Panc1 (cell line): ENCODE results near the gene S1PR2. TPM values are rescaled to one million over a fixed set of nuclear protein-coding genes. Genes with fewer than 3 reads are reported as not detected.
A peak's percentile ranks its signal among the peaks of the same experiment; 100 is the strongest.

ENCODE experiments used
- ATAC-seq: fragments of 200-7000 bp; cut with Tn5 transposase; 2 replicates; pipeline ENCODE4 v1.9.1; 2020; ENCODE audit warnings: mild to moderate bottlenecking, moderate library complexity
- BruUV-seq: library from RNA; stranded (reverse); fragments of 400-500 nt; replicated peaks from 2 replicates; lab custom pipeline; 2021; lab: Mats Ljungman, UMichigan
- CTCF ChIA-PET: fragments of 300-600 bp; sonication (Branson Sonifier 250); formaldehyde crosslinking; loops from one replicate; lab custom pipeline; 2022; ENCODE audit warnings: antibody characterized with exemption; lab: Charles Lee
- POLR2A ChIA-PET: fragments of 300-600 bp; sonication (Branson Sonifier 250); formaldehyde crosslinking; loops from one replicate; lab custom pipeline; 2022; ENCODE audit warnings: antibody characterized with exemption; lab: Charles Lee
- DNase-seq: peaks from one replicate; pipeline ENCODE4 v3.0.0-alpha.2; 2010; ENCODE audit warnings: low read depth, low spot score
- H3K27ac ChIP-seq: 2 replicates; pipeline ENCODE4 v1.5.1; 2011; ENCODE audit warnings: mild to moderate bottlenecking, low read length, inconsistent platforms
- H3K27me3 ChIP-seq: fragments of 200-500 bp; sonication (Bioruptor generic); 2 replicates; pipeline ENCODE4 v1.6.0; 2014; ENCODE audit warnings: low read length, inconsistent platforms; ENCODE audit not compliant: control insufficient read depth, insufficient read depth
- H3K36me3 ChIP-seq: fragments of 200-500 bp; sonication (Bioruptor generic); 2 replicates; pipeline ENCODE4 v1.5.1; 2014; ENCODE audit warnings: inconsistent platforms, mild to moderate bottlenecking, low read length, moderate library complexity; ENCODE audit not compliant: control insufficient read depth, insufficient read depth
- H3K4me1 ChIP-seq: 2 replicates; pipeline ENCODE4 v1.5.1; 2011; ENCODE audit warnings: inconsistent platforms, mild to moderate bottlenecking, low read length, moderate library complexity; ENCODE audit not compliant: control insufficient read depth, insufficient read depth
- H3K4me3 ChIP-seq, 2 experiments: 2 replicates each; pipeline ENCODE4 v1.5.1; 2011 to 2012; ENCODE audit warnings: low read depth in 2 of 2, low read length in 2 of 2, mild to moderate bottlenecking in 2 of 2, inconsistent platforms in 1 of 2, moderate library complexity in 1 of 2
- H3K9me3 ChIP-seq: fragments of 200-500 bp; sonication (Bioruptor generic); 2 replicates; pipeline ENCODE4 v1.5.1; 2014; ENCODE audit warnings: low read depth, mild to moderate bottlenecking, inconsistent platforms, low read length, moderate library complexity; ENCODE audit not compliant: control insufficient read depth, insufficient read depth
- CTCF ChIP-seq: fragments of 450-650 bp; IDR thresholded peaks from 2 replicates; pipeline ENCODE4 v1.5.1; 2017; ENCODE audit warnings: mild to moderate bottlenecking
- POLR2AphosphoS5 ChIP-seq: IDR thresholded peaks from 2 replicates; pipeline ENCODE4 v1.6.1; 2012; ENCODE audit warnings: mild to moderate bottlenecking, low read depth, low read length, moderate library complexity
- REST ChIP-seq, 2 experiments: IDR thresholded peaks; 2 replicates each; pipeline ENCODE4 v1.6.1; 2011 to 2012; ENCODE audit warnings: low read depth in 2 of 2, control low read depth in 1 of 2, low read length in 1 of 2, mild to moderate bottlenecking in 1 of 2, moderate library complexity in 1 of 2; ENCODE audit not compliant: insufficient read depth in 1 of 2
- SIN3A ChIP-seq: IDR thresholded peaks from 2 replicates; pipeline ENCODE4 v1.6.1; 2012; ENCODE audit warnings: low read depth, mild to moderate bottlenecking, low read length, moderate library complexity, borderline replicate concordance; ENCODE audit not compliant: insufficient read depth
- TCF7L2 ChIP-seq: IDR thresholded peaks from 2 replicates; pipeline ENCODE4 v1.6.1; 2011; ENCODE audit warnings: mild to moderate bottlenecking, low read depth, low read length, inconsistent platforms
- in situ Hi-C: cut with HindIII; loops from 2 replicates; pipeline ENCODE4 v1.10.0; 2016; ENCODE audit warnings: low sequenced_read_pairs, low pct_unique_long_range_greater_than_20kb
- intact Hi-C: fragments of 100-400 bp; cut with micrococcal nuclease; formaldehyde crosslinking; loops from one replicate; pipeline ENCODE4 v1.10.0; 2022; ENCODE audit not compliant: unreplicated experiment
- total RNA-seq: library from RNA; stranded (reverse); gene quantifications from one replicate; pipeline ENCODE4 v1.2.1, GENCODE V29; 2021; ENCODE audit not compliant: unreplicated experiment

S1PR2 gene
- total RNA-seq, 1 experiment from 2014 or later, result 2.9 TPM

- BruUV-seq, result no TSS peak
- H3K27me3 ChIP-seq, result no peaks in the 10 kb centered on the region
- H3K4me3 ChIP-seq, result no peak overlapping the region
- POLR2A ChIA-PET, result interaction anchor here (0.6 kb wide), 1 partner anchor 232 kb away, joined by 12 read pairs; no protein-coding TSS in a partner anchor
- CTCF ChIA-PET, result no interaction called here
- no peaks in the 10 kb centered on the region for H3K36me3 ChIP-seq
- no peak for ATAC-seq
- TF ChIP-seq CTCF (no peak), REST (IDR thresholded peaks at IDR 0.05; ENCODE audit: insufficient read depth in 1 of 2, low read depth in 2 of 2, low read length in 1 of 2) (no peak), SIN3A (no peak), TCF7L2 (no peak), POLR2AphosphoS5 (no peak)
- H3K4me1 ChIP-seq, result peaks cover 12% of the 10 kb centered on the region; the same call in 1 of the 2 replicates
- DNase-seq, result no peak
- no peak overlapping the region for H3K27ac ChIP-seq
- in situ Hi-C loops (no loop called here), intact Hi-C loops (no loop called here)
- no peaks in the 10 kb centered on the region for H3K9me3 ChIP-seq
Measured at GRCh38 chr19:10187315-10187714, 43.8 kb downstream of the S1PR2 start.

GRCh38 chr19:10184636-10185035 is 46.5 kb downstream of the S1PR2 start:
- ATAC-seq, result peak; percentile 26; the same call in 1 of the 2 replicates
- no peaks in the 10 kb centered on the region for H3K27me3 ChIP-seq
- 0 out of 2 replicates have a peak, but pooled peaks cover under 1% of the 10 kb centered on the region for H3K4me1 ChIP-seq
- ChIA-PET CTCF (no interaction called here), POLR2A (no interaction called here)
- H3K27ac ChIP-seq, result no peak overlapping the region
- intact Hi-C loops, result no loop called here
- TF ChIP-seq SIN3A, result no peak
- no peak for TF ChIP-seq REST (IDR thresholded peaks at IDR 0.05; ENCODE audit: insufficient read depth in 1 of 2, low read depth in 2 of 2, low read length in 1 of 2)
- TF ChIP-seq CTCF, result no peak
- TF ChIP-seq TCF7L2, result no peak
- no peak for TF ChIP-seq POLR2AphosphoS5
- H3K4me3 ChIP-seq, result no peak overlapping the region
- BruUV-seq, result no TSS peak
- DNase-seq, result no peak
- no peaks in the 10 kb centered on the region for H3K9me3 ChIP-seq
- H3K36me3 ChIP-seq, result peaks cover 8% of the 10 kb centered on the region
- in situ Hi-C loops, result no loop called here
